GM21390 (cell line): ENCODE results near the gene RRP36.

Experiments used
- ATAC-seq: cut with Tn5 transposase; IDR thresholded peaks from one replicate; pipeline ENCODE4 v1.9.1; 2021; ENCODE audit not compliant: unreplicated experiment

RRP36 gene

DNA sequence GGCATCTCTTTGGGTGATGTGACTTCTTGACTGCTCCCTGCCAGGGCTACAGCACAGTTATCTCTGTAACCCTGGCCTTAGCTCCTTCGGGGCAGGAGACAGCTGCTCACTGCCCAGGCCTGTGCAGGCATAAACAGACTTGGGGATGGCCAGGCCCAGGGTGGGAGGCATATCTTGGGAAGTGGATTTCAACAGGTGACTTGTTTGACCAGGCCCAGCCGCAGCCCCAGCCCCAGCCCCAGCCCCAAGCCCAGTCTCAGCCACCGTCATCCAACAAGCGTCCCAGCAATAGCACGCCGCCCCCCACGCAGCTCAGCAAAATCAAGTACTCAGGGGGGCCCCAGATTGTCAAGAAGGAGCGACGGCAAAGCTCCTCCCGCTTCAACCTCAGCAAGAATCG lies 15.2 kb upstream of the RRP36 start:
- ATAC-seq: no peak

GRCh38 chr6:43007126-43007525 lies 14.3 kb upstream of the RRP36 start:
- no peak for ATAC-seq

DNA sequence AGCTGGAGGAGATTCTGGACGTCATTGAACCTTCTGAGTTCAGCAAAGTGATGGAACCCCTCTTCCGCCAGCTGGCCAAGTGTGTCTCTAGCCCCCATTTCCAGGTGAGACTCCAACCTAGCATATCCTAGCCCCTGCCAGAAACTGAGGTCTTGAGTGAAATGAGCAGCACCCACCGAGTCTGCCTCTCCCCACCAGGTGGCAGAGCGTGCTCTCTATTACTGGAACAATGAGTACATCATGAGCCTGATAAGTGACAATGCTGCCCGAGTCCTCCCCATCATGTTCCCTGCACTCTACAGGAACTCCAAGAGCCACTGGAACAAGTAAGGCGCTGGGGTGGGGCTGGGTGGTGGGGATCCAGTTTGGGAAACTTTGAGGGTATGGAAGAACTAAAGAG lies 12.3 kb upstream of the RRP36 start:
- ATAC-seq: no peak

DNA sequence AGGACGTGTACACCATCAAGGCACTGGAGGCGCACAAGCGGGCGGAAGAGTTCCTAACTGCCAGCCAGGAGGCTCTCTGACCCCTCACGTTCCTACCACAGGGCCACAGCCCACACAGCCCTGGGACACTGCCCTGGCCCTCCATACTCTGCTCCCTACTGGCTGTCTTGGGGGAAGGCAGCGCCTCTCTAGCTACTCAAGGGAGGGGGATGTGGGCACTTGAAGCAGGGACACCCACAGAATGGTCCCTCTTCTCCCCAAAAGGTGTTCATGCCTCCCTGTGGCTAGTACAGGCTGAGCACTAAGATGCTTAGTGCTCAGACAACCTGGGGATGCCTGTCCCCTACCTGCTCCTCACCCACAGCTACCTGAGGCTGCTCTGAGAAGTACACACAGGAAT lies 10.2 kb upstream of the RRP36 start:
- no peak for ATAC-seq

DNA sequence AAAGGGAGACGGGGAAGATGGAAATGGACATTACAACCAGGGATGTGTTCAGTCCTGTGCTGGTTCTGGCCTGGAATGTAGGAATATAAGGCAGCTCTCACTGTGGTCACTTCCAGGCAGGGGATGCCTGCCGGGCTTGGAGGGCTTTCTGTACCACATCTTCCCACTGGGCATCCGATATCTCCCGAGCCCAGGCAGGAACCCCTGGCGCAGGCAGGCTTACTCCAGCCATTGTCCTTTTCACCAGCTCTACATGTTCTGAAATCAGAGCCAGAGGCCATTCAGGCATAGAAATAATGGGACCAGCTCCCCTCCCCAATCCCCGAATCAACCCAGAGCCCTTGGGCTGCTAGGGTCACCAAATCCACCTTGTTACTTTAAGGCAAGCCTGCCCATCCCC lies 9.1 kb upstream of the RRP36 start:
- no peak for ATAC-seq

- peak; percentile 6 for ATAC-seq
Observed at GRCh38 chr6:43013097-43013842, 8.2 kb upstream of the RRP36 start.

DNA sequence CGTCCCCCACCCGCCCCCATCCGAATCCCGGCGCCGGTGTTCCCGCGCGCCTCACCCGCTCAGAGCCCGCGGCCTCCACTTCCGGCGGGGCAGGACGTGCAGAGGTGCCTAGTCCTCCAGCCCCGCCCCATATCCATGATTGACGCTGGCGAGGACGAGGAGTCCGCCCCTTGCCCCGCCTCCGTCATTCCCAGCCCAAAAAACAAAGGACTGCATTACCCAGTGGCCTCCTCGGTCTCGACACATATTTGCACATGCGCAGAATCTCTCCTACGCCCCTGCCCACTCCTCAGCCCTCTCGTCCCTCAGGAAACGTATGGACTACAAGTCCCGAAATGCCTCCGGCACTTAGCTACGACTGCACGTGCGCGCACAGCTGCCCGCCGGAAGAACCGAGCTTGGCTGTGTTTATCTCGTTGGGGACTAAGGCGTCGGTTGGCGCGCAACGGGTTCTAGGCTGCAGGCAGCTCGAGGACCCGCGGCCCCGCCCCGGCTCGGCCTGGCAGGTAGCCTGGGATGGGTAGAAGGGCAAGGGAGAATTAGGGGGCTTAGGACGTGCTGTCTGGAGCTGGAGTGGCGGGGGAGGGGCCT lies 7.5 kb upstream of the RRP36 start, which contains the start of the genes KLHDC3 and MEA1:
KLHDC3 (plus strand) TSS at position 407 of the 591 bp plus-strand sequence. CDS start 2,944 bp downstream, outside the sequence.
MEA1 (minus strand) TSS at position 104 of the 591 bp plus-strand sequence. CDS start 133 bp downstream, outside the sequence.
- peak; percentile 84 for ATAC-seq

DNA sequence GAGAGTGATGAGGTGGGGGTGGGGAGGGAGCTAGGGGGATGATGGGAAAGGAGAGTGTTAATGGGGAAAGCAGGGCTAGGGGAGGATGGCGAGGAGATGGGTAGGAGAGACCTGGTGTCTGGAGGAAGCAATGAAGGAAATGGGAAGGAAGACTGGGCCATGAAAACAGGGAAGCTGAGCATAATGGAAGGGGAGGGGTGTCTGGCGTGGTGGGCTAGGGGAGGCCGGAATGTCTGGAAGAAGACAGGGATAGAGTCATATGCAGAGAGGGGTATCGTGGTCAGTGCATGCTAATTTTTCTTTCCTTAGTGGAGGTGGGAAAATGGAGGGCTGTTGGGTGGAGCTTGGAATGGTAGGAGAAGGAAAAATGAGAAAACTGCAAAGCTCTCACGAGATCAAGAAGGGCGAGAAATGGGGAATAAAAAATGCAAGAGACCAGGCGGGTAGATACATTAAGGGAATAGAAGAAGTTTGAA lies 7.0 kb upstream of the RRP36 start:
- no peak for ATAC-seq

DNA sequence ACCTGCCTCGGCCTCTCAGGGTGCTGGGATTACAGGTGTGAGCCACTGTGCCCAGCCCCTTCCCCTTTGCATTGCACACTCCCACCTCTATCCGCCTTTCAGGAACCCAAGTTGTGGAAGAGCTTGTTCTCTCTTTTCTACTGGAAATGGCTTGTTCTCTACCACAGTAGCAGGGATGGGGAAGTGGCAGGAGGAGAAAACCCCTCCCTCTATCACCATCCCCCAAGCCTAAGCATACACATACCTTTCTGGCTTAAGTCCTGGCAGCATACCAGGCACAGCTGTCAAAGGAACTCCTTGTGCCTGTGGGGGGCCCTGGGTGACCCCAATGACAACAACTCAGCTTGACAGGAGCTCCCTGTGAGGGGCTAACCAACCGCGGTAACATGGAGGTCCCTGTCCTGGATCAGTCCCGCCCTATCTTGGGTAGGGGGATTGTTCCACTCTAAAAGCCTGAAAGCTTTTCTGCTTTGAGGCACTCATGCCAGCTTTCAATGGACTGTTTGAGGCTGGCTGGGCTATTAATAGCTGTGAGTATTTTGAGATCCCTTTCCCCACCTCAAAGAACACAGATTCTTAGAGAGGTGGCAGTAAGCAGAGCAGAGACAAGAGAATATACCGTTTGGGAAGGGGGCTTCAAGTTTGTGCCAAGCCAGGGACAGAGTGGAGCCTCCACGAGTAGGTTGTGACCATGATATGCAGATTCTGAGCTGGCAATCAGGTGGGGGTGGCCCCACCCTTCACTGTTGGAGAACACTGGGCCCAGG lies 5.1 kb upstream of the RRP36 start:
- ATAC-seq: no peak

- no peak for ATAC-seq
Observed at GRCh38 chr6:43016943-43017334, 4.5 kb upstream of the RRP36 start.

- ATAC-seq: no peak
Observed at GRCh38 chr6:43019152-43019551, 2.3 kb upstream of the RRP36 start.

- ATAC-seq: no peak
Observed at GRCh38 chr6:43020052-43020705, 1.2 kb upstream of the RRP36 start.

- ATAC-seq: no peak
Observed at GRCh38 chr6:43020847-43021246, 576 bp upstream of the RRP36 start.

DNA sequence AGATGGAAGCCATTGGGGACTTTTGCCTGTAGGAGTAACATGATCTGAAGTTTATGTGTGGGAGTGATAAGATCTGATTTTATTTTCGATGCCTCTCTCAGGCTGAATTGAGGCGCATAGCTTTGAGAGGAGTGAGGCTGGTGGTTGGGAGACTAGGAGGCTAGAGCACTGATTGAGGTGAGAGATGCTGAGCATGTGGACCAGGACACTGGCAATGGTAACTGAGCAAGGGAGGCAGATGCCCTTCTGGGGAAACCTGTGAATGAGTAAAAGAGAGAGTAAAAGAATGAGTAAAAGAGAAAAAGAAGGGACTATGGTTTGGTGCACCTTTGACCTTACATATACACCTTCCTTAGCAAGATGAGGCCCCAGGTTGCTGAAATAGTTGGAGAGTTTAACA lies 3.0 kb downstream of the RRP36 start:
- ATAC-seq: no peak

DNA sequence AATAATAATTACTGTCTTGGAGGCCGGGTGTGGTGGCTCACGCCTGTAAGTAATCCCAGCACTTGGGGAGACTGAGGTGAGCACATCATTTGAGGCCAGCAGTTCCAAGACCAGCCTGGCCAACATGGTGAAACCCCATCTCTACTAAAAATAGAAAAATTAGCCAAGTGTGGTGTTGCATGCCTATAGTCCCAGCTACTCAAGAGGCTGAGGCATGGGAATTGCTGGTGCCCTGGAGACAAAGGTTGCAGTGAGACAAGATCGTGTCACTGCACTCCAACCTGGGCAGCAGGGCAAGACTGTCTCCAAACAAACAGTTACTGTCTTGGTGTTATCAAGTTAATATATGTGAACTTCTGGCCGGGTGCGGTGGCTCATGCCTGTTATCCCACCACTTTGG lies 4.9 kb downstream of the RRP36 start:
- no peak for ATAC-seq

- no peak for ATAC-seq
Observed at GRCh38 chr6:43029120-43029519, 7.7 kb downstream of the RRP36 start.

- no peak for ATAC-seq
Observed at GRCh38 chr6:43032326-43032725, 10.9 kb downstream of the RRP36 start.

GRCh38 chr6:43033496-43034189 lies 12.2 kb downstream of the RRP36 start:
- ATAC-seq: no peak

DNA sequence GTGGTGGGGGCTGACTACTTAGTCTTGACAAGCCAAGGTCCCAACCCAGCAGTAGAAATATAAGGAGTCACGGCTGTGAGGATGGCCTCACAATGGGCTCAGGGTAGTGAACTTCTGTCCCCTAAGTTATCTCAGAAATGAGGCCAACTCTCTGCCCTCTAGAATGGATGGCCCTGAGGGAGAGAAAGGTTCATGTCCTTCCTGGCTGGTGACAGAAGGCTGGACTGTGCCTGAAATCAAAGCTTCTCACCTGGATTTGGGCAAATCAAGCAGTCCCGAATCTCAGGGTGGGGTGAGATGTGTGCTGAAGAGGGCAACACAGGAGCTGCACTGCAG lies 12.7 kb downstream of the RRP36 start:
- ATAC-seq: no peak

DNA sequence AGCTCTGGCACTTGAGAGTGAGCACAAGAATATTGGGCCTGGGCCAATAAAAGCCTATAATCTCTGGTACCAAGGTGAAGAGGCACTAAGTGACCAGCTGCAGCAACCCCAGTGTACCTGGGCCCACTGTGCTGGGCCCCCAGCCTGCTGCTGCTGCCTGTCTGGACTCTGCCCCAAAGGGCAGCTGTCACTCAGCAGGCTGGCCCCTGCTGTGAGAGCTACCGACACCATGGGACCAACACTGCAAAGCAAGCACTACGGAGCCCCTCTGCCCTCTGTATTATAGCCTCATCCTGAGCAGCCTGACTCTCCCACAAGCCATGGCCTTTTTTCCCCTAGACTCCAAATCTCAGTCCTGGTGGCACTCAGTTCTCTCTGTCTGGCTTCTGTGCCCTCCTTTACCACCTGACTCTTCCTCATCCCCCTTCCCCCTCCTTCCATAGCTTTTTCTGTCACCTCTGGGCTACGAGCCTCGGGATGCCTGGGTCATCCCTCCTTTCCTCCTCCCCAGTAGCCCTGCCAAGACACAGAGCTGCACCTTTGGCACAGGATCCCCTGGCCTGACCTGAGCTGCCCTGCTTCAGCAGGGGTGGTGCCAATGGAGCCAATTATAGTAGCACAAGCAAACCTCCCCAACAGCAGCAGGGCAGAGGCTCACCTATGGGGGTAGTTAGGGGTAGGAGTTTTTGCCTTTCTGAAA lies 14.2 kb downstream of the RRP36 start:
- no peak for ATAC-seq
